K562 (cell line): ENCODE results near the gene ECSCR. TPM values are rescaled to one million over a fixed set of nuclear protein-coding genes. Genes with fewer than 3 reads are reported as not detected.
"Not testable (repeated sequence)": the region's sequence is repeated elsewhere in the genome, so short reads cannot be mapped to it uniquely, and the experiment has no call there.

ENCODE experiments used
- AFF1 ChIP-seq, 2 experiments: fragments of 450-650 bp; IDR thresholded peaks; 2 replicates each; pipeline ENCODE4 v1.6.1; 2018; ENCODE audit warnings: mild to moderate bottlenecking in 2 of 2, low read depth in 1 of 2; ENCODE audit not compliant: partially characterized antibody in 2 of 2
- DMBX1 ChIP-seq: fragments of 250-450 bp; sonication (Bioruptor Pico); IDR thresholded peaks from 2 replicates; pipeline ENCODE4 v1.8.0; 2022; ENCODE audit warnings: inconsistent platforms, mild to moderate bottlenecking, moderate library complexity, borderline replicate concordance
- FOXK2 ChIP-seq, 2 experiments: fragments of 450-650 bp; IDR thresholded peaks in 1 of 2; conservative IDR thresholded peaks in 1 of 2; 2 replicates each; pipeline ENCODE4 v1.6.1; 2016; ENCODE audit warnings: low read depth in 2 of 2, mild to moderate bottlenecking in 1 of 2
- ID3 ChIP-seq, 2 experiments: fragments of 250-450 bp in 1 of 2; fragments of 450-650 bp in 1 of 2; sonication (Bioruptor Pico) in 1 of 2; IDR thresholded peaks; 2 replicates each; pipeline versions ENCODE4 v1.6.1 to v1.8.0; 2016 to 2021; ENCODE audit warnings: mild to moderate bottlenecking in 2 of 2, moderate library complexity in 2 of 2, missing compliant biosample characterization in 1 of 2, missing genetic modification characterization in 1 of 2
- LEF1 ChIP-seq: fragments of 450-650 bp; IDR thresholded peaks from 2 replicates; pipeline ENCODE4 v1.6.1; 2016; ENCODE audit warnings: mild to moderate bottlenecking
- ZKSCAN8 ChIP-seq: fragments of 200-800 bp; sonication (Bioruptor generic); IDR thresholded peaks from 2 replicates; pipeline ENCODE4 v1.6.1; 2016; ENCODE audit warnings: missing genetic modification characterization, missing compliant biosample characterization
- ZNF239 ChIP-seq: fragments of 250-450 bp; sonication (Bioruptor Pico); IDR thresholded peaks from 2 replicates; pipeline ENCODE4 v1.4.0; 2020; ENCODE audit warnings: mild to moderate bottlenecking
- ZNF766 ChIP-seq: fragments of 200-800 bp; sonication (Bioruptor generic); conservative IDR thresholded peaks from 2 replicates; pipeline ENCODE4 v1.6.1; 2016; ENCODE audit warnings: missing genetic modification characterization, missing compliant biosample characterization
- polyA plus RNA-seq, 8 experiments: library from polyadenylated mRNA; depleted of rRNA in 4 of 8; stranded (reverse) in 5 of 8; unstranded in 3 of 8; fragments of >200 nt; fragmentation: Nextera tagmentation in 2 of 8; fragmentation: Illumina TruSeq in 1 of 8; extraction: Ambion mirVana in 2 of 8; extraction: Trizol in 1 of 8; gene quantifications; 2 replicates each; pipeline versions ENCODE4 v1.2.1 to v1.2.3, GENCODE V29; 2011 to 2014; ENCODE audit warnings: inconsistent platforms in 1 of 8, missing spikeins in 1 of 8
- total RNA-seq, 7 experiments: library from RNA; depleted of rRNA in 6 of 7; stranded (reverse); fragments of >200 nt in 6 of 7; fragmentation: Illumina TruSeq in 2 of 7; extraction: Trizol in 2 of 7; gene quantifications; 2 replicates each; pipeline versions ENCODE4 v1.2.1 to v1.2.3, GENCODE V29; 2011 to 2021; ENCODE audit warnings: low replicate concordance in 1 of 7

The ECSCR gene
- total and polyA plus RNA-seq, 9 of the 15 experiments (the other 6 are each of a cell fraction or from before 2014, with no cell fraction given), result 0.10 to 0.25 (median 0.13) TPM; not detected in 6

- TF ChIP-seq AFF1 (IDR thresholded peaks at IDR 0.05; ENCODE audit: low read depth in 1 of 2, partially characterized antibody in 2 of 2) (peak in 1 of 2 experiments; percentile 56), ID3 (tag; IDR thresholded peaks at IDR 0.05) (peak; percentile 77), ZNF239 (CRISPR knock-in tag) (peak; percentile 35; the same call in 1 of the 2 replicates), DMBX1 (peak; percentile 64; the same call in 1 of the 2 replicates), LEF1 (0 out of 2 replicates have a peak, but pooled peaks have one; percentile 50), ZKSCAN8 (CRISPR knock-in tag) (0 out of 2 replicates have a peak, but pooled peaks have one; percentile 21), ZNF766 (CRISPR knock-in tag) (peak; percentile 67; the same call in 1 of the 2 replicates), FOXK2 (conservative IDR thresholded peaks at IDR 0.05 in 1 of 2, IDR thresholded peaks at IDR 0.05 in 1 of 2; ENCODE audit: low read depth in 2 of 2) (peak; percentile 22 to 28; a peak in 2 of 4 replicates)
- TF ChIP-seq ID3 (CRISPR knock-in tag; IDR thresholded peaks at IDR 0.05), result not testable (repeated sequence)
Observed at GRCh38 chr5:139478657-139479423, 16.3 kb upstream of the ECSCR start (continued).
